GM21723 (cell line): ENCODE data around the gene SCN9A.
"Not testable (repeated sequence)": the region's sequence is repeated elsewhere in the genome, so short reads cannot be mapped to it uniquely, and the experiment has no call there.

Experiments
- ATAC-seq: cut with Tn5 transposase; IDR thresholded peaks from one replicate; pipeline ENCODE4 v1.9.1; 2021; ENCODE audit warnings: mild to moderate bottlenecking, moderate library complexity; ENCODE audit not compliant: unreplicated experiment

SCN9A gene

DNA sequence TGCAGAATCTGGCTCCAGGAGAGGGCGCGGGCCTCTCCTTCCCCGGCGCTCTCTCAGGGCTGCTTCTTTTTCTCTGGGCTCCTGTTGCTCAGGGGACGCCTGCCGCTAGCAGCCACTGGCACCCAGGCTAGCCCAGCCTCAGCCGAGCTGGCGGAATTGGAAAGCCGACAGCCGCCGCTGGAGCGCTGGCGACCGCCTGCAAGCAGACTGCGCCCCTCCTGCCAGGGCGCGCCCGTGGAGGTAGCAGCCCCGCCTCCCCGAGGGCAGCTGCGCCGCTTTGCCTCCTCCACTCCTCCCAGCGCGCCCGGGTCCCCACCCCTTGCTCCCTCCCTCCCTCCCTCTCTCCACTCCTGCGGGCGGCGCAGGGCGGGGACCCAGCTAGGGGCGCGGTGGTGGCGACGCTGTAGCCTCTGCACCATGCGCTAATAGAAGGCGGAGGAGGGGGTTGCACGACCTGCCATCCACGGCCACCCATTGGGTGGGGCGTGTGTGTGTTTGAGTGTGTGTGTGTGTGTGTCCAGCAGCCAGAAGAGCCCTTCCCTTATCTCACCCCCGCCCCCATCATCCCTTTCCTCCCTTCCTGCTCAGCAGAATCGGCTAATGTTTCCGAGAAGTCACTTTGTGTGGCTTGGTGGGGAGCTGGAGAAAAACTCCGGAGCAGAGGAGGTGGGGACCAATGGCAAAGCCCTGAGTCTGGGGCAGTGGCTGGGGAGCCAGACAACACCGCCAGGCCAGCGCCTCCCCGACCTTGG is at the start of gene SCN9A:
Gene SCN9A, minus strand, starts transcription at position 209 of the 752 bp plus-strand sequence. CDS start 64,188 bp downstream, outside the sequence.
- ATAC-seq, result peak; percentile 62

DNA sequence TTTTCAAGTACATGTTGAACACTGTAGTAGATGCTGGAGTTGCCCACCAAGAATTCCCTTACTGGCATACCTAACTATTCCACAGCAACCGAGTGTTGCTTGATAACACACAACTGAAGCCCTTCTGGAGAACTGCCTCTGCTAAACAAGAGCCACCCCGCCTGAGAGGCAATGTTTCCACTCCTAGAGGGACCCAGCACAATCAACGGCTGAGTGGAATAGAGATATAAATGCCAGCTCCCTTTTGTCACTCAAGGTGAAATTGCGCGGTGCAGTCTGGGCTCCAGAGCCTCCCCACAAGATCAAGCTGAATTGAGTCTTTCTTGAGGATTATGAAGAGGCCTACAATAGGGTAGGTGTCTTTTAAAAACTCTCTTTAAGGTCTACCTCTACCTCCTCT is 49.1 kb upstream of the SCN9A start:
- no peak for ATAC-seq

DNA sequence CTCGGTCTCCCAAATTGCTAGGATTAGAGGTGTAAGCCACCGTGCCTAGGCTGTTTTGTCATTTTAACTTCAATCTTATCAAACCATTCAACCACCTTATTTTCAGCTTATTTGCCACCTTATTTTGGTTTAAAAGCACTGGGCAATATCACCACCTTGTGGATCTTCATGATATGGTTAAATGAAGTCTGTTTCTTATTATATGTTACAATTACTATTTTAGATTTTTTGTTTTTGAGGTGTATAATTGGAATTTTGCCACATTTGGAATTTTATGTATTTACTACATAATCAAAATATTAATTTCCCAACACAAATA is 43.8 kb upstream of the SCN9A start:
- no peak for ATAC-seq

DNA sequence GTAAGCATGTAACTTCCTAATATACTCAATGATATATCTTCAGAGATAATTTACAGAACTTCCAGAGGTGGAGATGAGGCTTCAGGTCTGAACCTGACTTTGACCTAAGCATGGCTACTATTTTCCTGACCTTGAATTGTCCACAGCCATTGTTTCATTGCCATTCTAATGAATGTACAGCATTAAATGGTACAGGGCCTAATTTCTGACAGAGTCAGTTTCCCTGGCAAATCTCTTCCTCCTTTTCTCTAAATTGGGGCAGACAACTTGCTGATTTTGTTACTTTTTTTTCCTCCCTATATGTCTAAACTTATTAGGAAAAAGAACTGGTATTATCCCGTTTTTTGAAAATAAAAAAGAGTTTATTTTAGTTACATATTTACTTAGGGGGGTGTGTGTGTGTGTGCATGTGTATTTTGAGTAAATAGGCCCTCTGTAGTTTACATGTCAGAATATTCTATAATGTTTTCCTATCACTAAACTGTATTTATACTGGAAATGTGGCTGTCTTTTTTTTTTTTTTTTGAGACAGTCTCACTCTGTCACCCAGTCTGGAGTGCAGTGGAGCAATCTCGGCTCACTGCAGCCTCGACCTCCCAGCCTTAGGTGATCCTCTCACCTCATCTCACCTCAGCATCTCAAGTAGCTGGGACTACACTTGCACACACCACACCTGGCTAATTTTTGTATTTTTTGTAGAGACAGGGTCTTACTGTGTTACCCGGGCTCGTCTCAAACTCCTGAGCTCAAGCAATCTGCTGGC is 43.3 kb upstream of the SCN9A start:
- ATAC-seq, result no peak

DNA sequence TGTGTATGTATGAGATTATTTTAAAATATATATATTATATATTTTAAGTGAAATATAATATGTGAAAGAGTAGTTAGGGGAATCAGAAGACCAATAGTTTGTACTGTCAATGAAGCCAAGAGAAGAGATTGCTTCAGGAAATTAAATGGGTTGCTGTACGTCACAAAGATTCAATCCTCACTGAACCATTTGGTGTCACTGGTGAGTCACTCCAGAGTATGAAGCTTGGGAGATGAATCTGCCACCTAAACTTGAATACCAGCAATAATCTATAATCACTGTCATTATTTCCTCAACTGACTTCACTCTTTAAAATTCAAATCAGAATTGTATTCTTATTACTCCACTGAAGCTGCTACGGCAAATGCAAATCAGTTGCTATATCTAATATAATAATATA is 41.9 kb upstream of the SCN9A start:
- ATAC-seq, result no peak

DNA sequence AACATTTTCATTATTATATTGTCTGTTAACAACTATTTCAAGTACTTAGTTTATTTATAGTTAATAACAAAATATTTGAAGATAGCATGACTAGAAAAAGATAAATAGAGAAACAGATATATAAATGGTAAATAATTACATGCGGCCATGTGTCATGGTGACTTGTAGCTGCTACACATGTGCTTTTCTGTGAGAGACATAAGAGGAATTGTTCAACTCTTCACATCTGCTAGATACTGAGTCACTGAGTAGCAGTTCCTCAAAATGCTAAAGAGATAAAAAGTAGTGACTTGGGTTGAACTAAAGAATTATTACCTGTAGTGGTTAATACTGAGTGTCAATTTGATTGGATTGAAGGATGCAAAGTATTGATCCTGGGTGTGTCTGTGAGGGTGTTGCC is 37.5 kb upstream of the SCN9A start:
- ATAC-seq, result no peak

DNA sequence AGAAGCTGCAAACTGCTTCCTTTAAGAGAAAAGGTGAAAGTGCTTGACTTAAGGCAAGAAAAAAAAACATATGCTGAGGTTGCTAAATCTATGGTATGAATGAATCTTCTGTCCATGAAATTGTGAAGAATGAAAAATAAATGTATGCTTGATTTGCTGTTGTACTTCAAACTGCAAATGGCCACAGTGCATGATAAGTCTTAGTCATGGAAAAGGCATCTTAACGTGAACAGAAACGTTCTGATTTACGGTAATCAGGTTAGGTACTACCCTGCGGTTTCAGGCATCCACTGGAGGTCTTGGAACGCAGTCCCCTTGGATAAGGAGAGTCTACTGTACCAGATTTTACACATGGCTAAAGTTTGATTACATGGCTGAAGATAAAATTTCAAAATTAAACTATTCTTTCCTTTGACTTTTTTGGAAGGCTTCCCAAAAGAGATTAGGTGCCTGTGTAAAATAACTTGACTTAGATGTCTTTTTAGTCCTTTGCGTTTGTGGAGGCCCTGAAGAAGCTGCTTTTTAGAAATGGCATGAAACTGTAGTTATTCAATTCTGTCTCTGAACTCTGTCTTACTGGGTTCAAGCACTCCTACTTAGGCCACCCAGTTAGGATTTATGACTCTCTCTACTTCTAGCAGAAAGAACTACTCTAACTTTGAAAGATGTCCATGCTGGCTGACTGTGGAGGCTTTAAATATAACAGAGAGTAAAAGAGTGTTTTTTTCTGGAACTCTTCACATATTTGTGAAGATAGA is 35.9 kb upstream of the SCN9A start:
- ATAC-seq, result no peak

DNA sequence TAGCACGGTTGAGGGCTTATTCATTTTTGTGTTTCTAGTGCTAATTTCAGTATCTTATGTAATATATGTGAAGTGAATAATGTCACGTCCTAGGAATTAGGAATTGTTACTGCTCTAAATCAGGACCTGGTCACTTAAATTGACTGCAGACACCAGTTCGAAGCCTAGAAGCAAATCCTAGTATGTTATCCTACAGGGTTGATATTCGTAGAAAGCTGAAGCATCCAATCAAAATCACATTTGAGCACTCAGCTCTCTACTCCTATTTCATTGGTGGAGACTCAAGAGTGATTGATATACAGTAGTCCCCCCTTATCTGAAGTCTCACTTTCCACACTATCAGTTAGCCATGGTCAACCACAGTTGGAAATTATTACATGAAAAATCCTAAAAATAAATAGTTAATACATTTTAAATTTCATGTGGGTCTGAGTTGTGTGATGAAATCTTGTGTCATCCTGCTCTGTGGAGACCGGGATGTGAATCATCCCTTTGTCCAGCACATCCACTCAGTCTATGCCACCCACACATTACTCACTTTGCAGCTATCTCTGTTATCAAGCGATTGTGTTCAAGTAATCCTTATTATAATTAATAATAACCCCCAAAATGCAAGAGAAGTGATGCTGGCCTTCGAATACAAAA is 35.2 kb upstream of the SCN9A start:
- ATAC-seq, result no peak

DNA sequence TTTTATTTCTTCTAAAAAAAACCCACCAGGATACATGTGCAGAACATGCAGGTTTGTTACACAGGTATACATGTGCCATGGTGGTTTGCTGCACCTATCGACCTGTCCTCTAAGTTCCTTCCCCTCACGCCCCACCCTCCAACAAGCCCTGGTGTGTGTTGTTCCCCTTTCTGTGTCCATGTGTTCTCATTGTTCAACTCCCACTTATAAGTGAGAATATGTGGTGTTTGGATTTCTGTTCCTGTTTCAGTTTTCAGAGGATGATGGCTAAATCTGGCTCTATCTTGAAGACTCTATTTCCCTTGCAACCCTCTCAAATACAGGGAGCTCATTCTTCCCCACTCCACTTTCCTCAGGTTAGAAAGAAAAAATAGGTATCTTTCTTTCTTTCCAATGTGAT is 32.0 kb upstream of the SCN9A start:
- not testable (repeated sequence) for ATAC-seq

DNA sequence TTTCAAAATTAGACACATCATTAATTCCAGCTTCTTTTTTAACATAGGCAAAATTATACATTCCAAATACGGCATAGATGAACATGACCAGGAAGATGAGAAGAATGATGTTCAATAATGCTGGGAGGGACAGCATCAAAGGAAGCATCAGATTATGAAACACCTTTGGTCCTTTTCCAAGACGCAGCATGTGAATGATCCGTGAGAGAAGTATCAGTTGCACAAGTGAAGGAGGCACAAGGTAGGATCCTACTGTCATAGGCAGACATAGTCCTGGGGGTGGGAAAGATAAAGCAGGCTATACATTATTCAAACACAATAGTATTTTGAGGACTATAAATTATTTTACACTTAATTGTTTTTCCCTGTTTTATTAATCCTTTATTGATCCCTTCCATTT is 30.6 kb upstream of the SCN9A start:
- no peak for ATAC-seq

DNA sequence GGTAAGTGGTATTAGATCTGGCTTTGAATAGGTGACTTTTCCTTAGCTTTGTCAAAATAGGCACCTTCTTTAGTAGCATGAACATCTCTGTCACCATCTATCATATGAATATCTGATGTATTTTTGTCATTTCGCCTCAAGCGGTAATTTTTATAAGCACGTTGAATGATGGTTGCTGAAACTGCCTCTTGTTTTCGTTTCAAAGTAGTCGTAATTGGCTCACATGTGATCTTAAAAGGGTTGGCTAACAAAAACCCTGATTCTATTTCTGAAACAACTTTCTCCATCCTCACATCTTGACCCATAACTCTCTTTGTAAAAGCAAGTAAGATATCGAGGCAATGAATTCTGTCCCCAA is 29.8 kb upstream of the SCN9A start:
- ATAC-seq, result no peak

DNA sequence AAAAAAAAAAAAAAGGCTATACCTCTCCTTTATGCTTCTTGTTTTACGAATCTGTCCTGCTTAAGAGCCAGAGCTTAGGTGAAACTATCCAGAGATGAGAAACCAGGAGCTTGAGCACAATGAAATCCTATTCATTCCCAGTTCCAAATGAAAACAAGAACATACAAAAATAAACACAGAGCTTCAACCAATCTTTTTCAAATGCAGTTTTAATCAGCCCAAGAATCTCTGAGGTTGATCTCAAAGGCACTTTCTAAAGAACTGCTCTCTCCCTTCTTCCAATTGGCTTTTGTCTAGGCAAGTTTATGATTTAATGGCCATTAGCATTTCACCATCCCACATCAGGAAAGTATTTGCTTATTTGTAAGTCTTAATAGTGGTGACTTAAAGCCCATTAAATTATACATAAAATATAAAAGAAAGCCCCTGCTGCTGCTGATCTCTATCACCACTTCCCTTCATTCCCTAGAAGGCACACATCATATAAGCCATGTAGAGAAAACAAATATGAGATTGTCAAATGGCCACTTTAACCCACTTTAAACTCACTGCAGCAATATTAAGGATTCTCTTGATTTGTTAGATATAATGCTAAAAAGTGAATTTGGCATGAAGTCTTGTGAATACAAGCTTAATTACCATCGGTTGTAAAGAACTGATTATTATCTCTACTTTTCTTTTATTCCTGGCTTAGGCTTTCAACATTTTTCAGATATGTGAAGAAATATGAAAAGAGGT is 29.3 kb upstream of the SCN9A start:
- ATAC-seq, result no peak

DNA sequence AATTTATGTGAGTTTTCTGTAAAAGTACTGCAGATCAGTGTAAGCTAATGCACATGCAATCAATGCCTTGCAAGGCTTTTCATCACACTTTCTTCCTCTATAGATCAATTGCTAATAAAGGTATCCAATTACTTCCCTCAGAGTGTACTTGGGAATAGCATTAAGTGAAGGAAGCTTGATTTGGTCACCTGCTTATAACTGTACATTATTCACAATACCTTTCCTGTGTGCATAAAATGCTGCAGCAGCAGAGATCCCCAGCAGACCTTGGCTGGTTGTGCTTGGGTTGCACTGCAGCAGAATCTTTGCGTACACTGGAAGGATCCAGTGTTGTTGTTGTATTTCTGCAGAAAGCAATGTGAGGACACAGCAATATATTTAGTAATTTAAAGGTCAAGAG is 18.5 kb upstream of the SCN9A start:
- no peak for ATAC-seq

DNA sequence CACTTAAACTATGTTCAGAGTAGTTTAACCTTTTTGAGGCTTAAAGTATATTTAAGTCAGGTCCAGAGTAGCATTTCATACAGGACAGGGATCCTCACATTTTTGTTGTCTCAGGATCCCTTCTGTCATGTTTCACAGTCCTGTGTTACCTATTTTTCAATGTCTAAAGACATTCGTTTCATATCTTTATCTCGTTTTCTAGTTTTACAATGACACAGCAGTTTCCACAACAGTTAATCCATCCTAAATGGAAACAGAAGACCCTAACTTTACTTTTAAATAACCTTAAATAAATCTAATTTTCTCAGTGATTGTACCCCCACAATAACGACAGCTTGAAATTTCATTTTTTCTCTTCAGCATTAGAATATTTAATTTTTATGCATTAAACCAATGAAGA is 17.3 kb upstream of the SCN9A start:
- no peak for ATAC-seq

DNA sequence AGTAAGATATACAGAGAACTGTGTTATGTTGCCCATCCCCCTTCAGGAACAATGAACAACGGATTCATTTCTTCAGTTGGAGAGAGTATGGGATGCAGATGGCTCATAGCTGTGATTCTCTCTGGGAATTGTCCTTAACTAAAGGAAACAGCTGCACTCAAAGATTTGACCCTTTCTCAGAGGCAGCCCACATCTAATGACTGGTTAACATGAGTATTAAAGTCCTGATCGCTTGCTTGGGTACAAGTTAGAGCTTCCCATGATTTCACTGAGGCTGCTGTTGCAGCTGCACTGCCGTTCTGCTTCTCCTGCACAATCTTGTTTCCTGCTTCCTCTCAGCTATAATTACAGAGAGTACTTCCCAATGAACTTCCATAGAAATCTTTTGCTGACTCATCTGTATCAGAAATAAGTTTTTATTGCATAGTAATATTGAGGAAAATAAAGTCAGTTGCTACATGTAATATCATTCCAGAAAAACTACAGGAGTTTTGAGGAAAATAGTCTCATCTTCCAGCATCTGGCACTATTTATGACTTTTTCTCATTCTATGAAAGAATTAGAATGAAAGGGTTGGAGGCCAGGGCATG is 12.8 kb upstream of the SCN9A start:
- ATAC-seq, result no peak

DNA sequence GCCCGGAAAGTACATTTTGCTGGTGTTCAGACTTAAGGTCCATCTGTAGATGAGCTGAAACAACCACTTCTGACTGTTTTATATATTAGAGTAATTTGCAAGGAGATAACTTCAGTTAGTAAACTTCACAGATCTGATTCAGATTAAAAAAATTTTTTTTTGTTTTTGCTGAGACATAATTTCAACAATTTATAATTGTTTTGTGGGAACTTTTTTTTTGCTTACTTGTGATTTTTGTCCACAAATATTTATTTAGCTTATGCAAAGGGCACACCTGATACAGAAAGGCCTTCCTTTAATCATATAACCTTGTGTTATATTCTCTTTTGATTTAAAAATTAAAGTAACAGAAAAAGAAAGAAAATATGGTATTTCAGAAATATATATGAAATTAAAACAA is 9.6 kb upstream of the SCN9A start:
- no peak for ATAC-seq

DNA sequence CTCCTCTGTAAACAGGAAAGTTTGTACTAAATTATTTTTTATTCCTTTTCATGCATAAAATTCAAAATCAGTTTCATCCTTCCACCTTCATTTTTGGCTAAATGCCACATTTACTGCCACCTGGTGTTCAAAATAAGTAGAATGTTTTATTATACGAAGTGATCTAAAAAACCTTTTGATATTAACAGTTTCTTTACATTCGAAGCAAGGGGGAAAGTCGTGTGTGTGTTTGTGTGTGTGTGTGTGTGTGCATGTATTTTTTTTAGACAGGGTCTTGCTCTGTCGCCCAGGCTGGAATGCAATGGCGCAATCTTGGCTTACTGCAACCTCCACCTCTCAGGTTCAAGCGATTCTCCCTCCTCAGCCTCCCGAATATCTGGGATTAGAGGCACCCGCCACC is 9.0 kb upstream of the SCN9A start:
- ATAC-seq, result no peak

DNA sequence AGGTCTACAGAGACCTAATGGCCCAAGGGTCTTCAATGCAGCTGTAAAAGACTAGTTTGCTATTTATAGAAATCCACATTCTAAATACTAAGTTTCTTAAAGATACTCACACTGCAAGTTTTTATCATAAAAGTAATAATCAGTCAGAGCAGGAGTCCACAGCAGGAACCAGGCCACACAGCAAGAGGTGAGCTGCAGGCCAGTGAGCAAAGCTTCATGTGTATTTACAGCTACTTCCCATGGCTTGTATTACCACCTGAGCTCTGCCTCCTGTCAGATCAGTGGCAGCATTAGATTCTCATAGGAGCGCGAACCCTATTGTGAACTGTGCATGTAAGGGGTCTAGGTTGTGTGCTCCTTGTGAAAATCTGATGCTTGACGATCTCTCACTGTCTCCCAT is 6.7 kb upstream of the SCN9A start:
- no peak for ATAC-seq

DNA sequence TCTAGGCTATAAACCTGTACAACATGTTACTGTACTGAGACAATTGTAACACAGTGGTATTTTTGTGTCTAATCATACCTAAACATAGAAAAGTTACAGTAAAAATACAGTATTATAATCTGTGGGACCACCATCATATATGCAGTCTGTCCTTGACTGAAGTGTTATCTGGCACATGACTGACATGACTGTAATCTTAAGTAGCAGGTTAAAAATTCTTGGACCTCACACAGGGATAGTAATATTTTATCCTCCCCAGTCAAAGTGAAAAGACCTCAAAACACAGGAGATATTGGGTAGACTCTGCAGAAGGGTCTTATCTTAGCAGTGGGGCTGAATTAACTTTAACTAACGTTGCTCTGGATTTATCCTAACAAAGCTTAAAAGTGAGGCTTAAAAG is 4.9 kb upstream of the SCN9A start:
- no peak for ATAC-seq

DNA sequence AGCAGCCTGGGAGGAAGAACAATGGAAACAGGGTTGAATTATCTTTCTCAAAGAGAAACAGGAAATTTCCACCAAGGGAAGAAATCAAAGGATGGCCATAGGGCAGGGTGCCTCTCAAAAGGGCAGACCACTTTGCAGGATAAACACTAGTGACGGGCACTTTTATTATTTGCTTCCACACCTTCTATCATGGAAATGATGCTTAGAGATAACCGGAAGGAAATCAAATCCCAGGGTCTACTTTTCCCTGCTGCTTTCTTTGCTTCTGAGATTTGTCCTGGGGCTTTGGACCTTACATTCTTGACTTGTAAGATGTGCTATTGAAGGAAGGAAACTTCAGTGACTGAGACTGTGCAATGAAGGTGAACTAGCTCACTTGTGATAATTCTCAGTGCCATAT is 1.1 kb upstream of the SCN9A start:
- ATAC-seq, result no peak

DNA sequence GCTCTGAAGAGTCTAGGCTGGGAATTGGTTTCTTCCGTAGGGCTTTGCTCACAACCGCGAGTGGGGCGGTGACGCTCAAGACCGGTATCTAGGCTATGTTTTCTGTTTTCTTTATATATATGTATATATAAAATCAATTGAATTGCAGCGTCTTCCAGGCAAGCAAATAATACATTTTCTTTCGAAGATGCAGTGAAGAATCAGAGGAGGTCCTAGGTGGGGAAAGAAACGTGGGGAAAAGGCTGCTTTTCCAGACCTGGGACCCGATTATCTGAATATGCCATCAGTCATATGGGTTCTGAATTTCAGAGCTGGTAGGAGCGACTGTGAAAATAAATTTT is 714 bp upstream of the SCN9A start:
- ATAC-seq, result no peak
